Astrocyte (in vitro differentiated cells and primary cell): ENCODE measurements around the gene GRAMD4. TPM values are rescaled to one million over a fixed set of nuclear protein-coding genes. Genes with fewer than 3 reads are reported as not detected.

ENCODE experiments used
- DNase-seq: peaks from one replicate; pipeline ENCODE4 v3.0.0-alpha.2; 2010; ENCODE audit warnings: low read depth
- FAIRE-seq: peaks from 2 replicates; lab custom pipeline; 2011; peaks lifted over from hg19 to GRCh38; lab: Jason Lieb, UNC
- H2AFZ ChIP-seq: 2 replicates; pipeline ENCODE4 v1.6.0; 2012; ENCODE audit warnings: low read depth, low read length, inconsistent platforms
- H3K27ac ChIP-seq: 2 replicates; pipeline ENCODE4 v1.5.1; 2011; ENCODE audit warnings: low read depth, low read length, inconsistent platforms
- H3K27me3 ChIP-seq: 2 replicates; pipeline ENCODE4 v1.6.0; 2011; ENCODE audit warnings: low read length, inconsistent platforms; ENCODE audit not compliant: insufficient read depth
- H3K36me3 ChIP-seq: 2 replicates; pipeline ENCODE4 v1.5.1; 2011; ENCODE audit warnings: low read length, inconsistent platforms; ENCODE audit not compliant: insufficient read depth
- H3K4me1 ChIP-seq: 2 replicates; pipeline ENCODE4 v1.5.1; 2011; ENCODE audit warnings: low read length, inconsistent platforms; ENCODE audit not compliant: insufficient read depth
- H3K4me2 ChIP-seq: 2 replicates; pipeline ENCODE4 v1.6.0; 2012; ENCODE audit warnings: low read length, inconsistent platforms
- H3K4me3 ChIP-seq: 2 replicates; pipeline ENCODE4 v1.5.1; 2011; ENCODE audit warnings: low read depth, mild to moderate bottlenecking, low read length, inconsistent platforms; ENCODE audit not compliant: insufficient read depth
- H3K79me2 ChIP-seq: 2 replicates; pipeline ENCODE4 v1.6.0; 2012; ENCODE audit warnings: mild to moderate bottlenecking, low read length, inconsistent platforms; ENCODE audit not compliant: insufficient read depth
- H3K9ac ChIP-seq: 2 replicates; pipeline ENCODE4 v1.6.0; 2012; ENCODE audit warnings: mild to moderate bottlenecking, low read length, inconsistent platforms
- H3K9me3 ChIP-seq: 2 replicates; pipeline ENCODE4 v1.5.1; 2012; ENCODE audit warnings: low read depth, mild to moderate bottlenecking, low read length, inconsistent platforms; ENCODE audit not compliant: insufficient read depth
- H4K20me1 ChIP-seq: 2 replicates; pipeline ENCODE4 v1.6.0; 2012; ENCODE audit warnings: low read length, inconsistent platforms; ENCODE audit not compliant: insufficient read depth
- H3K27ac Mint-ChIP-seq: one replicate; pipeline ENCODE4 v1.8.0; 2021; ENCODE audit warnings: mild to moderate bottlenecking, mixed read lengths; ENCODE audit not compliant: unreplicated experiment
- H3K27me3 Mint-ChIP-seq: one replicate; pipeline ENCODE4 v1.8.0; 2021; ENCODE audit warnings: low read depth, mixed read lengths; ENCODE audit not compliant: unreplicated experiment
- H3K36me3 Mint-ChIP-seq: one replicate; pipeline ENCODE4 v1.8.0; 2021; ENCODE audit warnings: low read depth, mixed read lengths; ENCODE audit not compliant: unreplicated experiment
- H3K4me1 Mint-ChIP-seq: one replicate; pipeline ENCODE4 v1.8.0; 2021; ENCODE audit warnings: low read depth, mixed read lengths; ENCODE audit not compliant: unreplicated experiment
- H3K4me3 Mint-ChIP-seq: one replicate; pipeline ENCODE4 v1.8.0; 2021; ENCODE audit warnings: mild to moderate bottlenecking, moderate library complexity, mixed read lengths; ENCODE audit not compliant: unreplicated experiment
- H3K9me3 Mint-ChIP-seq: one replicate; pipeline ENCODE4 v1.8.0; 2021; ENCODE audit warnings: mild to moderate bottlenecking, mixed read lengths; ENCODE audit not compliant: unreplicated experiment
- EZH2 ChIP-seq: IDR thresholded peaks from 2 replicates; pipeline ENCODE4 v1.6.1; 2012; ENCODE audit warnings: mild to moderate bottlenecking, low read length, inconsistent platforms; ENCODE audit not compliant: insufficient read depth
- total RNA-seq: library from RNA; stranded (reverse); gene quantifications from 2 replicates; pipeline ENCODE4 v1.2.1, GENCODE V29; 2021
- TF ChIP-seq, protein P1 (sequence below): IDR thresholded peaks from 2 replicates; pipeline ENCODE4 v1.5.1; 2011; ENCODE audit warnings: low read depth, mild to moderate bottlenecking, inconsistent platforms, low read length, moderate library complexity; ENCODE audit not compliant: insufficient read depth

Gene GRAMD4
- total RNA-seq, 1 donor from 2014 or later, result 17.8 TPM

- FAIRE-seq, result no peak
- no peaks in the 10 kb centered on the region for H3K36me3 Mint-ChIP-seq
- H3K4me1 ChIP-seq, result peaks cover 7% of the 10 kb centered on the region
Observed at GRCh38 chr22:46674906-46675305, 54.7 kb downstream of the GRAMD4 start.

DNA sequence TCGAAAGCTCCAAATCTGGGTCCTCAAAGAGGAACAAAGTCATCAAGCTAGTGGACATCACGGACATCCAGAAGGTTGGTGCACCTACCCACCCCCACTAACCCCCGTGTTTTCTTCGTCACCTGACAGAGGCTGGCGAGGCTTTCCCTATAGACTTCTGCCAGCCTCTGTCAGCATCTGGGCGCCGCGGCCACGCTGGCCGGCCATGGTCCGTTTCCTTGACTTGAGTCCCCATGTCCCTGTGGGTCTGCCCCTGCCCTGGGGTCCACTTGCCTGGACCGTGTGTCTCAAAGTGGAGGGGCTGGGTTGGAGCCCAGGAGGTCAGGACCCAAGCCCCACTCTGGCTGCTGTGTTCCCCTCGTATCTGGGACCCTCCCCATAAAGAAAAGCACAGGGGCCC, 55.3 kb downstream of the GRAMD4 start:
- Histone ChIP-seq H3K4me3 (no peak overlapping the region), H3K9ac (no peak overlapping the region), H3K27ac (no peak overlapping the region), H3K36me3 (no peaks in the 10 kb centered on the region), H4K20me1 (no peaks in the 10 kb centered on the region), H3K79me2 (no peaks in the 10 kb centered on the region), H3K9me3 (no peaks in the 10 kb centered on the region), H3K27me3 (no peaks in the 10 kb centered on the region), H2AFZ (no peak overlapping the region), H3K4me2 (no peak overlapping the region), H3K4me1 (peaks cover 2% of the 10 kb centered on the region)
- DNase-seq, result no peak
- H3K27me3 Mint-ChIP-seq, result no peaks in the 10 kb centered on the region
- TF ChIP-seq, protein P1, sequence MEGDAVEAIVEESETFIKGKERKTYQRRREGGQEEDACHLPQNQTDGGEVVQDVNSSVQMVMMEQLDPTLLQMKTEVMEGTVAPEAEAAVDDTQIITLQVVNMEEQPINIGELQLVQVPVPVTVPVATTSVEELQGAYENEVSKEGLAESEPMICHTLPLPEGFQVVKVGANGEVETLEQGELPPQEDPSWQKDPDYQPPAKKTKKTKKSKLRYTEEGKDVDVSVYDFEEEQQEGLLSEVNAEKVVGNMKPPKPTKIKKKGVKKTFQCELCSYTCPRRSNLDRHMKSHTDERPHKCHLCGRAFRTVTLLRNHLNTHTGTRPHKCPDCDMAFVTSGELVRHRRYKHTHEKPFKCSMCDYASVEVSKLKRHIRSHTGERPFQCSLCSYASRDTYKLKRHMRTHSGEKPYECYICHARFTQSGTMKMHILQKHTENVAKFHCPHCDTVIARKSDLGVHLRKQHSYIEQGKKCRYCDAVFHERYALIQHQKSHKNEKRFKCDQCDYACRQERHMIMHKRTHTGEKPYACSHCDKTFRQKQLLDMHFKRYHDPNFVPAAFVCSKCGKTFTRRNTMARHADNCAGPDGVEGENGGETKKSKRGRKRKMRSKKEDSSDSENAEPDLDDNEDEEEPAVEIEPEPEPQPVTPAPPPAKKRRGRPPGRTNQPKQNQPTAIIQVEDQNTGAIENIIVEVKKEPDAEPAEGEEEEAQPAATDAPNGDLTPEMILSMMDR, result no peak
- no peak for TF ChIP-seq EZH2
- H3K4me3 Mint-ChIP-seq, result no peak overlapping the region
- no peak overlapping the region for H3K27ac Mint-ChIP-seq
- no peaks in the 10 kb centered on the region for H3K9me3 Mint-ChIP-seq
- no peak for FAIRE-seq
- H3K36me3 Mint-ChIP-seq, result no peaks in the 10 kb centered on the region
- no peaks in the 10 kb centered on the region for H3K4me1 Mint-ChIP-seq

More at GRCh38 chr22:46674906-46675305, 54.7 kb downstream of the GRAMD4 start:
- TF ChIP-seq, protein P1, result no peak
- TF ChIP-seq EZH2, result no peak
- Histone ChIP-seq H3K27ac (no peak overlapping the region), H3K4me3 (no peak overlapping the region), H3K36me3 (no peaks in the 10 kb centered on the region), H3K79me2 (no peaks in the 10 kb centered on the region), H3K27me3 (no peaks in the 10 kb centered on the region), H4K20me1 (no peaks in the 10 kb centered on the region), H3K9me3 (no peaks in the 10 kb centered on the region), H3K4me2 (no peak overlapping the region), H2AFZ (no peak overlapping the region), H3K9ac (no peak overlapping the region)
- no peak for DNase-seq
- H3K27ac Mint-ChIP-seq, result no peak overlapping the region
- no peaks in the 10 kb centered on the region for H3K27me3 Mint-ChIP-seq
- no peak overlapping the region for H3K4me3 Mint-ChIP-seq
- no peaks in the 10 kb centered on the region for H3K9me3 Mint-ChIP-seq
- no peaks in the 10 kb centered on the region for H3K4me1 Mint-ChIP-seq

DNA sequence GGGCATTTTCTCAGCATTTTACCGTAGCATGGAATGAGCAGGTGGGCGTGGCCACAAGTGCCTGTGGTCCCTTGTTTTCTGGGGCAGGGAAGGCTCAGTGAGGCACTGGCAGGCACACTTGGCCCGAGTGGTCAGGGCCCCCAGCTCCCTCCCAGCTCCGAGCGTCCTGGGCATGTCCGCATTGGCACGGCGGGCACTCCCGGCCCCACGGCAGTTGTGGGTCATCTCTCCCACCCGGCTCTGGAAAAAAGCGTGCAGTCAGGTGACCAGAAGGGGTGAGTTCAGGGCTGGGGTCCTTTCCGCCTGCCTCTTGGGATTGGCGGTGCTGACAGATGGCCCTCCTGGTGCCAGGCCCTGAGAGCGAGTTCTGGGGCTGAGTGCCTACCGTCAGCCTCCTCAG, 55.8 kb downstream of the GRAMD4 start:
- peaks cover under 1% of the 10 kb centered on the region for H3K4me1 ChIP-seq
- H2AFZ ChIP-seq, result no peak overlapping the region
- Mint-ChIP-seq H3K4me1 (no peaks in the 10 kb centered on the region), H3K9me3 (no peaks in the 10 kb centered on the region), H3K27me3 (no peaks in the 10 kb centered on the region), H3K4me3 (no peak overlapping the region), H3K36me3 (no peaks in the 10 kb centered on the region), H3K27ac (no peak overlapping the region)
- H4K20me1 ChIP-seq, result no peaks in the 10 kb centered on the region
- no peak overlapping the region for H3K4me3 ChIP-seq
- H3K36me3 ChIP-seq, result no peaks in the 10 kb centered on the region
- H3K79me2 ChIP-seq, result no peaks in the 10 kb centered on the region
- H3K9me3 ChIP-seq, result no peaks in the 10 kb centered on the region
- no peaks in the 10 kb centered on the region for H3K27me3 ChIP-seq
- H3K9ac ChIP-seq, result no peak overlapping the region
- no peak for FAIRE-seq
- no peak for TF ChIP-seq EZH2
- TF ChIP-seq, protein P1, result no peak
- no peak overlapping the region for H3K27ac ChIP-seq
- H3K4me2 ChIP-seq, result no peak overlapping the region
- DNase-seq, result no peak
